Limb (tissue), 2 donors: Measurements from ENCODE around the gene MAMLD1.
A peak's percentile ranks its signal among the peaks of the same experiment; 100 is the strongest.

ENCODE experiments used
- DNase-seq, 2 donors: peaks; one replicate each; pipeline ENCODE4 v3.0.0-alpha.2; 2016; ENCODE audit errors: extremely low spot score in 2 of 2

Gene MAMLD1

GRCh38 chrX:150525061-150525919 lies 162.2 kb downstream of the MAMLD1 start:
- DNase-seq: no peak

- DNase-seq: no peak
Observed at GRCh38 chrX:150526692-150527091, 163.6 kb downstream of the MAMLD1 start.

GRCh38 chrX:150527108-150527507 lies 164.0 kb downstream of the MAMLD1 start:
- no peak for DNase-seq

GRCh38 chrX:150529587-150529986 lies 166.5 kb downstream of the MAMLD1 start:
- no peak for DNase-seq

- no peak for DNase-seq
Observed at GRCh38 chrX:150530821-150531220, 167.7 kb downstream of the MAMLD1 start.

- no peak for DNase-seq
Observed at GRCh38 chrX:150531467-150531866, 168.3 kb downstream of the MAMLD1 start.

GRCh38 chrX:150533863-150534262 lies 170.7 kb downstream of the MAMLD1 start:
- no peak for DNase-seq

GRCh38 chrX:150536455-150537116 lies 173.5 kb downstream of the MAMLD1 start:
- no peak for DNase-seq

GRCh38 chrX:150537851-150538250 lies 174.7 kb downstream of the MAMLD1 start:
- no peak for DNase-seq

- no peak for DNase-seq
Observed at GRCh38 chrX:150540965-150541364, 177.8 kb downstream of the MAMLD1 start.

GRCh38 chrX:150542846-150543229 lies 179.7 kb downstream of the MAMLD1 start:
- DNase-seq: no peak

GRCh38 chrX:150543230-150544155 lies 180.4 kb downstream of the MAMLD1 start:
- DNase-seq: no peak

GRCh38 chrX:150544222-150544787 lies 181.2 kb downstream of the MAMLD1 start:
- DNase-seq: no peak

- DNase-seq: no peak
Observed at GRCh38 chrX:150544835-150545770, 182.0 kb downstream of the MAMLD1 start.

GRCh38 chrX:150546711-150547153 lies 183.6 kb downstream of the MAMLD1 start:
- DNase-seq: no peak

GRCh38 chrX:150547375-150548115 lies 184.4 kb downstream of the MAMLD1 start:
- DNase-seq: peak in 1 of 2 donors; percentile 68

- DNase-seq: no peak
Observed at GRCh38 chrX:150548251-150548650, 185.1 kb downstream of the MAMLD1 start.

- no peak for DNase-seq
Observed at GRCh38 chrX:150548684-150549083, 185.6 kb downstream of the MAMLD1 start.

- DNase-seq: no peak
Observed at GRCh38 chrX:150551963-150552362, 188.8 kb downstream of the MAMLD1 start.

- DNase-seq: no peak
Observed at GRCh38 chrX:150558424-150558823, 195.3 kb downstream of the MAMLD1 start.
